ENCODE measurements around the gene MAPKAP1. TPM values are rescaled to one million over a fixed set of nuclear protein-coding genes. Genes with fewer than 3 reads are reported as not detected.

MAPKAP1 gene
- total and polyA plus RNA-seq, 9 of the 15 experiments (the other 6 are each of a cell fraction or from before 2014, with no cell fraction given), result 2.6 to 82.1 (median 61.1) TPM

DNA sequence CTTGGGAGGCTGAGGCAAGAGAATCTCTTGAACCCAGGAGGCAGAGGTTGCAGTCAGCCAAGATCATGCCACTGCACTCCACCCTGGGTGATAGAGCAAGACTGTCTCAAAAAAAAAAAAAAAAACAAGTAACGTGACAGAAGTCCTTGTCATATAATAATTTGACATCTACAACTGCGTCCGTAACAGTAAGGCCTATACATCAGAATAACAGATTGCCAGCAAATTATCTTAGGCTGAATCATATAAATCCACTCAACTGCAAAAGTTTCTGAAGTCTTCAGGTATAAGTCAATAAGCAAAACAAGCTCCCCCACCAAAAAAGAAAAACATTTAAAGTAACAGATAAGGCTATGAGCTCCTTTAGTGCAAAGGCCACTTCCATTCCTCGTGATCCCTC is 3.3 kb downstream of the MAPKAP1 start:
- Histone ChIP-seq H2AFZ (ENCODE audit: low read depth, low read length) (no peak overlapping the region), H3K4me1 (replicated peaks in 1 of 2; ENCODE audit: control insufficient read depth in 2 of 2, insufficient read depth in 2 of 2, low read length in 2 of 2) (peaks cover 5 to 13% of the 10 kb centered on the region in 2 experiments; a peak in 4 of 5 replicates), H3K79me2 (ENCODE audit: control insufficient read depth, insufficient read depth, low read length) (peaks cover 58% of the 10 kb centered on the region), H3K9me1 (ENCODE audit: control insufficient read depth, insufficient read depth, low read length) (no peaks in the 10 kb centered on the region), H3K4me3 (no peak overlapping the region), H3K27ac (ENCODE audit: extremely low read depth, low read depth, low read length) (no peak overlapping the region), H3K27me3 (ENCODE audit: control insufficient read depth in 2 of 2, insufficient read depth in 2 of 2, low read length in 2 of 2) (no peaks in the 10 kb centered on the region), H4K20me1 (replicated peaks; ENCODE audit: control insufficient read depth, insufficient read depth, low read length) (no peaks in the 10 kb centered on the region), H3K9me3 (replicated peaks; ENCODE audit: control insufficient read depth, insufficient read depth, low read depth, low read length) (no peaks in the 10 kb centered on the region), H3K36me3 (ENCODE audit: control insufficient read depth, insufficient read depth, low read length) (0 out of 3 replicates have a peak, but pooled peaks cover 3% of the 10 kb centered on the region), H3K9ac (ENCODE audit: insufficient read depth in 1 of 2, low read depth in 2 of 2, low read length in 2 of 2) (no peak overlapping the region; a peak in 1 of 4 replicates), H3K4me2 (ENCODE audit: insufficient read depth, low read length) (no peak overlapping the region)
- CTCF ChIA-PET (ENCODE audit: low intra/inter-chr PET ratio), result interaction anchor here (0.6 kb wide), 1 partner anchor 66 kb away, joined by 3 read pairs; no protein-coding TSS in a partner anchor
- no TSS peak for BruUV-seq (replicated peaks)
- intact Hi-C loops (cut with micrococcal nuclease), result no loop called here
- FAIRE-seq (no peak), DNase-seq (ENCODE audit: extremely low read depth in 1 of 4, low spot score in 3 of 4) (no peak), ATAC-seq (no peak)
- POLR2A ChIA-PET, result interaction anchor here (1.0 kb wide), 2 partner anchors 12 to 246 kb away, joined by 3 read pairs; no protein-coding TSS in a partner anchor
- TF ChIP-seq, protein P1, sequence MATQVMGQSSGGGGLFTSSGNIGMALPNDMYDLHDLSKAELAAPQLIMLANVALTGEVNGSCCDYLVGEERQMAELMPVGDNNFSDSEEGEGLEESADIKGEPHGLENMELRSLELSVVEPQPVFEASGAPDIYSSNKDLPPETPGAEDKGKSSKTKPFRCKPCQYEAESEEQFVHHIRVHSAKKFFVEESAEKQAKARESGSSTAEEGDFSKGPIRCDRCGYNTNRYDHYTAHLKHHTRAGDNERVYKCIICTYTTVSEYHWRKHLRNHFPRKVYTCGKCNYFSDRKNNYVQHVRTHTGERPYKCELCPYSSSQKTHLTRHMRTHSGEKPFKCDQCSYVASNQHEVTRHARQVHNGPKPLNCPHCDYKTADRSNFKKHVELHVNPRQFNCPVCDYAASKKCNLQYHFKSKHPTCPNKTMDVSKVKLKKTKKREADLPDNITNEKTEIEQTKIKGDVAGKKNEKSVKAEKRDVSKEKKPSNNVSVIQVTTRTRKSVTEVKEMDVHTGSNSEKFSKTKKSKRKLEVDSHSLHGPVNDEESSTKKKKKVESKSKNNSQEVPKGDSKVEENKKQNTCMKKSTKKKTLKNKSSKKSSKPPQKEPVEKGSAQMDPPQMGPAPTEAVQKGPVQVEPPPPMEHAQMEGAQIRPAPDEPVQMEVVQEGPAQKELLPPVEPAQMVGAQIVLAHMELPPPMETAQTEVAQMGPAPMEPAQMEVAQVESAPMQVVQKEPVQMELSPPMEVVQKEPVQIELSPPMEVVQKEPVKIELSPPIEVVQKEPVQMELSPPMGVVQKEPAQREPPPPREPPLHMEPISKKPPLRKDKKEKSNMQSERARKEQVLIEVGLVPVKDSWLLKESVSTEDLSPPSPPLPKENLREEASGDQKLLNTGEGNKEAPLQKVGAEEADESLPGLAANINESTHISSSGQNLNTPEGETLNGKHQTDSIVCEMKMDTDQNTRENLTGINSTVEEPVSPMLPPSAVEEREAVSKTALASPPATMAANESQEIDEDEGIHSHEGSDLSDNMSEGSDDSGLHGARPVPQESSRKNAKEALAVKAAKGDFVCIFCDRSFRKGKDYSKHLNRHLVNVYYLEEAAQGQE (IDR thresholded peaks at IDR 0.05; ENCODE audit: borderline replicate concordance), result no peak
- TF ChIP-seq, protein P1 (CRISPR knock-in tag; IDR thresholded peaks at IDR 0.05; ENCODE audit: low read depth), result no peak
- TF ChIP-seq ZNF354B (CRISPR knock-in tag; IDR thresholded peaks at IDR 0.05), result no peak
- TF ChIP-seq DIDO1 (tag; IDR thresholded peaks at IDR 0.05; ENCODE audit: low read depth), result no peak
- no peak for TF ChIP-seq RBM14 (IDR thresholded peaks at IDR 0.05; ENCODE audit: borderline replicate concordance, insufficient read depth, low read depth, low read length)
- TF ChIP-seq, protein P2, sequence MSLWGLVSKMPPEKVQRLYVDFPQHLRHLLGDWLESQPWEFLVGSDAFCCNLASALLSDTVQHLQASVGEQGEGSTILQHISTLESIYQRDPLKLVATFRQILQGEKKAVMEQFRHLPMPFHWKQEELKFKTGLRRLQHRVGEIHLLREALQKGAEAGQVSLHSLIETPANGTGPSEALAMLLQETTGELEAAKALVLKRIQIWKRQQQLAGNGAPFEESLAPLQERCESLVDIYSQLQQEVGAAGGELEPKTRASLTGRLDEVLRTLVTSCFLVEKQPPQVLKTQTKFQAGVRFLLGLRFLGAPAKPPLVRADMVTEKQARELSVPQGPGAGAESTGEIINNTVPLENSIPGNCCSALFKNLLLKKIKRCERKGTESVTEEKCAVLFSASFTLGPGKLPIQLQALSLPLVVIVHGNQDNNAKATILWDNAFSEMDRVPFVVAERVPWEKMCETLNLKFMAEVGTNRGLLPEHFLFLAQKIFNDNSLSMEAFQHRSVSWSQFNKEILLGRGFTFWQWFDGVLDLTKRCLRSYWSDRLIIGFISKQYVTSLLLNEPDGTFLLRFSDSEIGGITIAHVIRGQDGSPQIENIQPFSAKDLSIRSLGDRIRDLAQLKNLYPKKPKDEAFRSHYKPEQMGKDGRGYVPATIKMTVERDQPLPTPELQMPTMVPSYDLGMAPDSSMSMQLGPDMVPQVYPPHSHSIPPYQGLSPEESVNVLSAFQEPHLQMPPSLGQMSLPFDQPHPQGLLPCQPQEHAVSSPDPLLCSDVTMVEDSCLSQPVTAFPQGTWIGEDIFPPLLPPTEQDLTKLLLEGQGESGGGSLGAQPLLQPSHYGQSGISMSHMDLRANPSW (CRISPR knock-in tag; IDR thresholded peaks at IDR 0.05), result no peak
- TF ChIP-seq PHTF2 (CRISPR knock-in tag; IDR thresholded peaks at IDR 0.05), result no peak
- WGBS (ENCODE audit: insufficient coverage, low coverage, missing lambda C conversion rate), result 66% methylated on average over 4 of the region's 4 CpGs
- in situ Hi-C loops (cut with MboI), result no loop called here

All from K562 (cell line).